IMR-90 (cell line): ENCODE results near the gene RASGRF2. TPM values are rescaled to one million over a fixed set of nuclear protein-coding genes. Genes with fewer than 3 reads are reported as not detected.

ENCODE experiments used
- ATAC-seq: fragments of 200-7000 bp; cut with Tn5 transposase; 2 replicates; pipeline ENCODE4 v1.9.1; 2020; ENCODE audit warnings: low read depth, mild to moderate bottlenecking, moderate library complexity
- BruUV-seq: library from RNA; stranded (reverse); fragments of 400-500 nt; replicated peaks from 2 replicates; lab custom pipeline; 2021; lab: Mats Ljungman, UMichigan
- CTCF ChIA-PET: fragments of 300-600 bp; formaldehyde crosslinking; extraction: SDS; loops from one replicate; lab custom pipeline; 2021; ENCODE audit warnings: antibody characterized with exemption; lab: Yijun Ruan, JAX
- POLR2A ChIA-PET: fragments of 300-600 bp; sonication (Branson Sonifier 250); formaldehyde crosslinking; loops from one replicate; lab custom pipeline; 2022; ENCODE audit warnings: antibody characterized with exemption; ENCODE audit not compliant: unreplicated experiment; lab: Charles Lee
- DNase-seq: peaks from one replicate; pipeline ENCODE4 v3.0.0; 2013
- H2AFZ ChIP-seq: replicated peaks from 2 replicates; pipeline ENCODE3; 2013; ENCODE audit warnings: low read length, mild to moderate bottlenecking; ENCODE audit not compliant: poor library complexity
- H2AK5ac ChIP-seq: 2 replicates; pipeline ENCODE4 v1.6.1; 2013; ENCODE audit warnings: low read depth, low read length, inconsistent platforms
- H2AK9ac ChIP-seq: replicated peaks from 2 replicates; pipeline ENCODE3; 2013; ENCODE audit warnings: mild to moderate bottlenecking, low read depth, low read length, moderate library complexity; ENCODE audit not compliant: poor library complexity
- H2BK120ac ChIP-seq: 2 replicates; pipeline ENCODE4 v1.6.1; 2013; ENCODE audit warnings: low read depth, low read length, inconsistent platforms
- H2BK15ac ChIP-seq: 3 replicates; pipeline ENCODE4 v1.6.1; 2013; ENCODE audit warnings: low read depth, low read length, inconsistent platforms
- H2BK20ac ChIP-seq: 2 replicates; pipeline ENCODE4 v1.6.1; 2013; ENCODE audit warnings: low read depth, mild to moderate bottlenecking, inconsistent platforms, low read length, moderate library complexity
- H2BK5ac ChIP-seq: 2 replicates; pipeline ENCODE4 v1.6.1; 2013; ENCODE audit warnings: mild to moderate bottlenecking, low read depth, low read length, inconsistent platforms; ENCODE audit not compliant: poor library complexity, severe bottlenecking
- H3K14ac ChIP-seq: replicated peaks from 2 replicates; pipeline ENCODE4 v1.6.1; 2013; ENCODE audit warnings: low read depth, low read length, inconsistent platforms
- H3K18ac ChIP-seq: 2 replicates; pipeline ENCODE4 v1.6.1; 2013; ENCODE audit warnings: low read depth, low read length, control low read depth
- H3K23ac ChIP-seq: 2 replicates; pipeline ENCODE4 v1.6.1; 2013; ENCODE audit warnings: low read depth, low read length, inconsistent platforms
- H3K27ac ChIP-seq: 2 replicates; pipeline ENCODE4 v1.5.1; 2013; ENCODE audit warnings: mild to moderate bottlenecking, control low read depth, low read length; ENCODE audit not compliant: insufficient read depth
- H3K27me3 ChIP-seq: 2 replicates; pipeline ENCODE4 v1.6.1; 2013; ENCODE audit warnings: low read length; ENCODE audit not compliant: control insufficient read depth, insufficient read depth
- H3K36me3 ChIP-seq: 2 replicates; pipeline ENCODE4 v1.6.1; 2013; ENCODE audit warnings: low read length, mixed read lengths; ENCODE audit not compliant: control insufficient read depth, insufficient read depth
- H3K4ac ChIP-seq: 2 replicates; pipeline ENCODE4 v1.6.1; 2013; ENCODE audit warnings: low read depth, low read length, inconsistent platforms
- H3K4me1 ChIP-seq: 2 replicates; pipeline ENCODE4 v1.6.1; 2013; ENCODE audit warnings: low read length, mixed read lengths; ENCODE audit not compliant: control insufficient read depth, insufficient read depth
- H3K4me2 ChIP-seq: 2 replicates; pipeline ENCODE4 v1.6.1; 2013; ENCODE audit warnings: low read depth, mild to moderate bottlenecking, control low read depth, low read length, moderate library complexity
- H3K4me3 ChIP-seq: 2 replicates; pipeline ENCODE4 v1.5.1; 2013; ENCODE audit warnings: low read depth, mild to moderate bottlenecking, control low read depth, low read length, moderate library complexity; ENCODE audit not compliant: insufficient read depth
- H3K56ac ChIP-seq: 2 replicates; pipeline ENCODE4 v1.6.1; 2013; ENCODE audit warnings: low read length, inconsistent platforms; ENCODE audit not compliant: insufficient read depth; ENCODE audit errors: extremely low read depth
- H3K79me1 ChIP-seq, 2 experiments: 2 replicates each; pipeline ENCODE4 v1.6.1; 2013; ENCODE audit warnings: low read length in 2 of 2, inconsistent platforms in 1 of 2, low read depth in 1 of 2
- H3K9ac ChIP-seq: 2 replicates; pipeline ENCODE4 v1.6.1; 2013; ENCODE audit warnings: low read depth, low read length, control low read depth
- H3K9me1 ChIP-seq: 2 replicates; pipeline ENCODE4 v1.6.1; 2013; ENCODE audit warnings: low read length, inconsistent platforms; ENCODE audit not compliant: insufficient read depth
- H3K9me3 ChIP-seq: 2 replicates; pipeline ENCODE4 v1.6.1; 2013; ENCODE audit warnings: low read length; ENCODE audit not compliant: control insufficient read depth, insufficient read depth
- H4K20me1 ChIP-seq: 2 replicates; pipeline ENCODE4 v1.6.1; 2013; ENCODE audit warnings: low read length, inconsistent platforms; ENCODE audit not compliant: insufficient read depth
- H4K5ac ChIP-seq: 2 replicates; pipeline ENCODE4 v1.6.1; 2013; ENCODE audit warnings: mild to moderate bottlenecking, low read depth, low read length, control low read depth
- H4K8ac ChIP-seq, 2 experiments: 2 replicates each; pipeline ENCODE4 v1.6.1; 2013; ENCODE audit warnings: low read depth in 2 of 2, low read length in 2 of 2, control low read depth in 1 of 2, inconsistent platforms in 1 of 2
- H4K91ac ChIP-seq: 2 replicates; pipeline ENCODE4 v1.6.1; 2013; ENCODE audit warnings: low read depth, low read length, inconsistent platforms; ENCODE audit not compliant: insufficient read depth
- CEBPB ChIP-seq: IDR thresholded peaks from 2 replicates; pipeline ENCODE4 v1.6.1; 2012; ENCODE audit warnings: low read depth, low read length, improper control_type of control experiment
- RAD21 ChIP-seq: IDR thresholded peaks from 2 replicates; pipeline ENCODE4 v1.6.1; 2012; ENCODE audit warnings: low read length, improper control_type of control experiment
- SMC3 ChIP-seq: fragments of 150-350 bp; IDR thresholded peaks from 2 replicates; pipeline ENCODE4 v1.6.1; 2016; ENCODE audit warnings: low read depth, mild to moderate bottlenecking, antibody characterized with exemption, low read length, moderate library complexity
- WGBS, 2 experiments: methylation state at CpG; one replicate each; pipeline versions ENCODE4 v1.1.5 to v1.1.7; 2013; ENCODE audit warnings: missing lambda C conversion rate in 2 of 2; ENCODE audit not compliant: insufficient read length in 1 of 2; ENCODE audit errors: extremely low coverage in 2 of 2; 5-methylcytosine and 5-hydroxymethylcytosine counted together
- dilution Hi-C: fragments of 300-500 bp; cut with HindIII; formaldehyde crosslinking; loops from one replicate; pipeline ENCODE4 v1.14.3; 2018; ENCODE audit warnings: low sequenced_read_pairs; ENCODE audit not compliant: unreplicated experiment
- in situ Hi-C: fragments of 300-500 bp; cut with MboI; formaldehyde crosslinking; loops from 3 replicates; pipeline ENCODE4 v1.14.3; 2019; ENCODE audit warnings: low sequenced_read_pairs, inconsistent platforms, mixed read lengths
- intact Hi-C: fragments of 100-400 bp; cut with micrococcal nuclease; formaldehyde crosslinking; loops from 2 replicates; pipeline ENCODE4 v1.10.0; 2022
- polyA plus RNA-seq, 3 experiments: library from polyadenylated mRNA; depleted of rRNA; stranded (reverse); fragments of >200 nt; gene quantifications; 2 replicates each; pipeline ENCODE4 v1.2.3, GENCODE V29; 2012; ENCODE audit warnings: low replicate concordance in 1 of 3
- total RNA-seq: library from RNA; depleted of rRNA; stranded (reverse); fragments of >200 nt; gene quantifications from 2 replicates; pipeline ENCODE4 v1.2.3, GENCODE V29; 2012
- TF ChIP-seq, protein P1 (sequence below): conservative IDR thresholded peaks from 2 replicates; pipeline ENCODE4 v1.5.1; 2012; ENCODE audit warnings: mild to moderate bottlenecking, low read depth, low read length, improper control_type of control experiment
- TF ChIP-seq, protein P2 (sequence below): fragments of 150-350 bp; IDR thresholded peaks from 2 replicates; pipeline ENCODE4 v1.6.1; 2017; ENCODE audit warnings: mild to moderate bottlenecking, antibody characterized with exemption, low read length, low read depth
- TF ChIP-seq, protein P3 (sequence below): fragments of 150-350 bp; IDR thresholded peaks from 2 replicates; pipeline ENCODE4 v1.6.1; 2016; ENCODE audit warnings: low read depth, mild to moderate bottlenecking, low read length, moderate library complexity, borderline replicate concordance

Gene RASGRF2
- total and polyA plus RNA-seq, 2 of the 4 experiments (the other 2 are of a cell fraction) = 2.9 to 5.0 TPM

DNA sequence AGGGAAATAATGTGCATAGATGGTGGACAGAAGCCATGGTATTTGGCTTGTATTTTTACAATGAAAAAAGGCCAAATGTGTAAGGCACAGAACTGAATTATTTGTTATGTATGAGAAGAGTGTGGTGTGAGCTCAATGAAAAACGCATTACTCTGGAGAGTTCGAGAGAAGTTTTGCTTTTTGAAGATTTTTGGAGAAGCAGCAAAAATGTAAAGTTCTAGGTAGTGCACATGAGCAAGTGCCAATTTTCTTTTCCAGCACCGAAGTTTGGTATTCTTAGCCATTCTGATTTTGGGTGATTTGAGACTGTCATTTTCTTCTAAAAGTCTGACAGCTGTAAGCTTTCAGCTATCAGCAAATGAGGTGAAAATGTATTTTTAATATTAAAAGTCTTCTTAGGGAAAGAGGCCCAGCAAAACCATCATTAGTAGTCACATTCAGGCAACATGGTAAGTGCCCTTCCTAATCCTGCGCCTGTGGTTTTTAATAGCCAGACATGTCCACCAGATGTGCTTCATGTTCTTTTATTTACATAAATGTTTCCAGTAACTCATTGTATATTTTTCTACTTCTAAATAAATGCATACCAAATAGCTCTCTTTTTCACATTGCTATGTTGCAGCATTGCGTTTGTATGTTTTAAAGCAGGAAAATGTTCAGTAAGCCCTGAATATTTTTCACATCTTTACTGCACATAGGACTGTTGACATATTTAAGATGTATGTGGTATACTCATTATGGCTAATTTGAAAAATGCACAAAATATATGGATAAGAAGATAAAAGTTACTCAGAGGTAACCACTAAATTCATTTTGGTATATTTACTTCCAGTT is 50.4 kb downstream of the RASGRF2 start:
- WGBS, 2 experiments = 20% methylated on average over 2 of the region's 5 CpGs; no CpG with 5 or more reads in 1 of the 2 experiments
- Histone ChIP-seq H3K9me1 (peaks cover 5% of the 10 kb centered on the region), H3K27me3 (no peaks in the 10 kb centered on the region), H3K18ac (peak overlapping the region; percentile 46), H2AK5ac (no peak overlapping the region), H3K4me2 (peak overlapping the region; percentile 63), H3K9me3 (no peaks in the 10 kb centered on the region), H2AK9ac (no peak overlapping the region), H2BK15ac (no peak overlapping the region; the same call in 2 of the 3 replicates), H4K91ac (peak overlapping the region; percentile 36; the same call in 1 of the 2 replicates), H3K23ac (peak overlapping the region; percentile 11), H3K36me3 (no peaks in the 10 kb centered on the region), H2BK120ac (peak overlapping the region; percentile 60), H2BK5ac (peak overlapping the region; percentile 10), H2BK20ac (peak overlapping the region; percentile 81), H3K4me1 (peaks cover 8% of the 10 kb centered on the region), H3K56ac (0 out of 2 replicates have a peak overlapping the region, but pooled peaks have one; percentile 48), H4K5ac (peak overlapping the region; percentile 26), H3K14ac (peak overlapping the region; percentile 10; the same call in 1 of the 2 replicates), H4K20me1 (peaks cover 2% of the 10 kb centered on the region; the same call in 1 of the 2 replicates), H3K79me1 (peaks cover 20 to 63% of the 10 kb centered on the region in 2 experiments), H3K9ac (no peak overlapping the region), H3K4me3 (no peak overlapping the region), H3K4ac (peak overlapping the region; percentile 22; the same call in 1 of the 2 replicates), H2AFZ (no peak overlapping the region), H3K27ac (peak overlapping the region; percentile 76; the same call in 1 of the 2 replicates), H4K8ac (peak overlapping the region in 1 of 2 experiments; percentile 47; a peak in 3 of 4 replicates)
- in situ Hi-C loops (no loop called here), intact Hi-C loops (loop anchor here (5.0 kb wide), 1 partner anchor 33 kb away; no protein-coding TSS in a partner anchor), dilution Hi-C loops (no loop called here)
- TF ChIP-seq SMC3 (no peak), RAD21 (no peak), CEBPB (no peak)
- TF ChIP-seq, protein P1, sequence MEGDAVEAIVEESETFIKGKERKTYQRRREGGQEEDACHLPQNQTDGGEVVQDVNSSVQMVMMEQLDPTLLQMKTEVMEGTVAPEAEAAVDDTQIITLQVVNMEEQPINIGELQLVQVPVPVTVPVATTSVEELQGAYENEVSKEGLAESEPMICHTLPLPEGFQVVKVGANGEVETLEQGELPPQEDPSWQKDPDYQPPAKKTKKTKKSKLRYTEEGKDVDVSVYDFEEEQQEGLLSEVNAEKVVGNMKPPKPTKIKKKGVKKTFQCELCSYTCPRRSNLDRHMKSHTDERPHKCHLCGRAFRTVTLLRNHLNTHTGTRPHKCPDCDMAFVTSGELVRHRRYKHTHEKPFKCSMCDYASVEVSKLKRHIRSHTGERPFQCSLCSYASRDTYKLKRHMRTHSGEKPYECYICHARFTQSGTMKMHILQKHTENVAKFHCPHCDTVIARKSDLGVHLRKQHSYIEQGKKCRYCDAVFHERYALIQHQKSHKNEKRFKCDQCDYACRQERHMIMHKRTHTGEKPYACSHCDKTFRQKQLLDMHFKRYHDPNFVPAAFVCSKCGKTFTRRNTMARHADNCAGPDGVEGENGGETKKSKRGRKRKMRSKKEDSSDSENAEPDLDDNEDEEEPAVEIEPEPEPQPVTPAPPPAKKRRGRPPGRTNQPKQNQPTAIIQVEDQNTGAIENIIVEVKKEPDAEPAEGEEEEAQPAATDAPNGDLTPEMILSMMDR = 0 out of 2 replicates have a peak, but pooled peaks have one; percentile 1
- TF ChIP-seq, protein P2, sequence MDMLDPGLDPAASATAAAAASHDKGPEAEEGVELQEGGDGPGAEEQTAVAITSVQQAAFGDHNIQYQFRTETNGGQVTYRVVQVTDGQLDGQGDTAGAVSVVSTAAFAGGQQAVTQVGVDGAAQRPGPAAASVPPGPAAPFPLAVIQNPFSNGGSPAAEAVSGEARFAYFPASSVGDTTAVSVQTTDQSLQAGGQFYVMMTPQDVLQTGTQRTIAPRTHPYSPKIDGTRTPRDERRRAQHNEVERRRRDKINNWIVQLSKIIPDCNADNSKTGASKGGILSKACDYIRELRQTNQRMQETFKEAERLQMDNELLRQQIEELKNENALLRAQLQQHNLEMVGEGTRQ = no peak
- TF ChIP-seq, protein P3, sequence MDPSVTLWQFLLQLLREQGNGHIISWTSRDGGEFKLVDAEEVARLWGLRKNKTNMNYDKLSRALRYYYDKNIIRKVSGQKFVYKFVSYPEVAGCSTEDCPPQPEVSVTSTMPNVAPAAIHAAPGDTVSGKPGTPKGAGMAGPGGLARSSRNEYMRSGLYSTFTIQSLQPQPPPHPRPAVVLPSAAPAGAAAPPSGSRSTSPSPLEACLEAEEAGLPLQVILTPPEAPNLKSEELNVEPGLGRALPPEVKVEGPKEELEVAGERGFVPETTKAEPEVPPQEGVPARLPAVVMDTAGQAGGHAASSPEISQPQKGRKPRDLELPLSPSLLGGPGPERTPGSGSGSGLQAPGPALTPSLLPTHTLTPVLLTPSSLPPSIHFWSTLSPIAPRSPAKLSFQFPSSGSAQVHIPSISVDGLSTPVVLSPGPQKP = no peak
- ChIA-PET CTCF (interaction anchor here (0.5 to 1.2 kb wide), 4 partner anchors 14 to 49 kb away, joined by 3 to 5 read pairs (median 4); no protein-coding TSS in a partner anchor), POLR2A (no interaction called here)
- BruUV-seq = no TSS peak
- DNase-seq (peak; percentile 68), ATAC-seq (peak; percentile 90)
